OCI-LY3 (cell line): ENCODE results near the gene AMOTL1.

Experiments
- H2AFZ ChIP-seq: fragments of 200-600, 300-600 bp; shearing (Covaris generic); 2 replicates; pipeline ENCODE4 v1.6.0; 2014; ENCODE audit warnings: antibody characterized with exemption, low read depth, low read length
- H3K27ac ChIP-seq: fragments of 200-600, 300-600 bp; sonication (generic); 2 replicates; pipeline ENCODE4 v1.5.1; 2014; ENCODE audit warnings: mild to moderate bottlenecking, low read length, moderate library complexity, mixed read lengths
- H3K27me3 ChIP-seq: fragments of 200-600, 300-600 bp; sonication (generic); 2 replicates; pipeline ENCODE4 v1.6.1; 2014; ENCODE audit warnings: low read depth, low read length, mixed read lengths
- H3K36me3 ChIP-seq: fragments of 200-600, 300-600 bp; sonication (generic); replicated peaks from 2 replicates; pipeline ENCODE3; 2014; ENCODE audit warnings: low read depth, low read length, mixed read lengths
- H3K4me1 ChIP-seq: fragments of 300-600, 200-600 bp; sonication (generic); 2 replicates; pipeline ENCODE4 v1.6.1; 2014; ENCODE audit warnings: low read length, mixed read lengths
- H3K4me2 ChIP-seq: fragments of 200-600, 300-600 bp; sonication (generic); 2 replicates; pipeline ENCODE4 v1.6.1; 2014; ENCODE audit warnings: low read length, mixed read lengths
- H3K4me3 ChIP-seq: fragments of 300-600, 200-600 bp; sonication (generic); 2 replicates; pipeline ENCODE4 v1.5.1; 2014; ENCODE audit warnings: antibody characterized with exemption, mild to moderate bottlenecking, low read length, moderate library complexity
- H3K79me2 ChIP-seq: fragments of 300-600, 200-600 bp; shearing (Covaris generic); 2 replicates; pipeline ENCODE4 v1.6.1; 2014; ENCODE audit warnings: mild to moderate bottlenecking, low read length, mixed read lengths
- H3K9ac ChIP-seq: fragments of 300-600, 200-600 bp; shearing (Covaris generic); 2 replicates; pipeline ENCODE4 v1.6.0; 2014; ENCODE audit warnings: mild to moderate bottlenecking, low read length, moderate library complexity
- H3K9me3 ChIP-seq: fragments of 200-600, 300-600 bp; shearing (Covaris generic); 2 replicates; pipeline ENCODE4 v1.6.1; 2014; ENCODE audit warnings: low read length, mixed read lengths; ENCODE audit not compliant: insufficient read depth
- H4K20me1 ChIP-seq: fragments of 200-600, 300-600 bp; sonication (generic); 2 replicates; pipeline ENCODE4 v1.6.1; 2016; ENCODE audit warnings: low read length, mixed read lengths; ENCODE audit not compliant: insufficient read depth
- EZH2phosphoT487 ChIP-seq: fragments of 200-600 bp; shearing (Covaris generic); IDR thresholded peaks from 2 replicates; pipeline ENCODE4 v1.6.1; 2018; ENCODE audit warnings: antibody characterized with exemption, mixed run types, low read depth
- TF ChIP-seq, protein P1 (sequence below): fragments of 200-600, 300-600 bp; sonication (generic); IDR thresholded peaks from 2 replicates; pipeline ENCODE4 v1.5.1; 2014; ENCODE audit warnings: antibody characterized with exemption, low read length, low read depth

The AMOTL1 gene

GRCh38 chr11:94780432-94780831 is 12.3 kb downstream of the AMOTL1 start:
- Histone ChIP-seq H3K9me3 (no peaks in the 10 kb centered on the region), H2AFZ (no peak overlapping the region), H3K27ac (no peak overlapping the region), H3K4me3 (no peak overlapping the region), H3K4me1 (no peaks in the 10 kb centered on the region), H4K20me1 (peaks cover 69% of the 10 kb centered on the region), H3K27me3 (no peaks in the 10 kb centered on the region), H3K9ac (no peak overlapping the region), H3K79me2 (peaks cover 94% of the 10 kb centered on the region), H3K4me2 (no peak overlapping the region), H3K36me3 (no peaks in the 10 kb centered on the region)
- TF ChIP-seq EZH2phosphoT487 = no peak
- TF ChIP-seq, protein P1, sequence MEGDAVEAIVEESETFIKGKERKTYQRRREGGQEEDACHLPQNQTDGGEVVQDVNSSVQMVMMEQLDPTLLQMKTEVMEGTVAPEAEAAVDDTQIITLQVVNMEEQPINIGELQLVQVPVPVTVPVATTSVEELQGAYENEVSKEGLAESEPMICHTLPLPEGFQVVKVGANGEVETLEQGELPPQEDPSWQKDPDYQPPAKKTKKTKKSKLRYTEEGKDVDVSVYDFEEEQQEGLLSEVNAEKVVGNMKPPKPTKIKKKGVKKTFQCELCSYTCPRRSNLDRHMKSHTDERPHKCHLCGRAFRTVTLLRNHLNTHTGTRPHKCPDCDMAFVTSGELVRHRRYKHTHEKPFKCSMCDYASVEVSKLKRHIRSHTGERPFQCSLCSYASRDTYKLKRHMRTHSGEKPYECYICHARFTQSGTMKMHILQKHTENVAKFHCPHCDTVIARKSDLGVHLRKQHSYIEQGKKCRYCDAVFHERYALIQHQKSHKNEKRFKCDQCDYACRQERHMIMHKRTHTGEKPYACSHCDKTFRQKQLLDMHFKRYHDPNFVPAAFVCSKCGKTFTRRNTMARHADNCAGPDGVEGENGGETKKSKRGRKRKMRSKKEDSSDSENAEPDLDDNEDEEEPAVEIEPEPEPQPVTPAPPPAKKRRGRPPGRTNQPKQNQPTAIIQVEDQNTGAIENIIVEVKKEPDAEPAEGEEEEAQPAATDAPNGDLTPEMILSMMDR = no peak

GRCh38 chr11:94781837-94782236 is 13.7 kb downstream of the AMOTL1 start:
- Histone ChIP-seq H3K9ac (no peak overlapping the region), H3K36me3 (no peaks in the 10 kb centered on the region), H2AFZ (no peak overlapping the region), H3K4me3 (no peak overlapping the region), H3K9me3 (no peaks in the 10 kb centered on the region), H3K79me2 (peaks cover 88% of the 10 kb centered on the region), H4K20me1 (peaks cover 61% of the 10 kb centered on the region), H3K27me3 (no peaks in the 10 kb centered on the region), H3K4me2 (no peak overlapping the region), H3K4me1 (0 out of 2 replicates have a peak, but pooled peaks cover 3% of the 10 kb centered on the region), H3K27ac (no peak overlapping the region)
- TF ChIP-seq, protein P1 = no peak
- TF ChIP-seq EZH2phosphoT487 = no peak

DNA sequence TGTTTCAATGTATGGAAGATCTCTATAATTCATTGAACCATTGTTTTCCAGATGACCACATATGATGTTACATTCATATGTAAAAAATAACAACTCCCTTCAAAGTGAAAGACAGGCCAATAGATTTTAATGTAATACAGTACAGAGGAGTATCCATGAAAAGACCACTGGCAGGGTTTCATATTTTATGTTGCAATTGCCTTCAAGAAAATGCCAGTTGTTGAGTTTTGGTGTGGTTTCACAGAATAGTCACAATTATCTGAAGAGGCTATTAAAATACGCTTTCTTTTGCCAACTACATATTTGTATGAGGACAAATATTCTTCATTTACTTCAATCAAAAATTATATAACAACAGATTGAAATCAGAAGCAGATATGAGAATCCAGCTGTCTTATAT is 14.3 kb downstream of the AMOTL1 start:
- Histone ChIP-seq H3K9ac (no peak overlapping the region), H3K4me1 (0 out of 2 replicates have a peak, but pooled peaks cover 3% of the 10 kb centered on the region), H3K27me3 (no peaks in the 10 kb centered on the region), H3K79me2 (peaks cover 87% of the 10 kb centered on the region), H2AFZ (no peak overlapping the region), H3K27ac (no peak overlapping the region), H3K4me3 (no peak overlapping the region), H3K4me2 (no peak overlapping the region), H3K9me3 (no peaks in the 10 kb centered on the region), H3K36me3 (no peaks in the 10 kb centered on the region), H4K20me1 (peaks cover 61% of the 10 kb centered on the region)
- TF ChIP-seq EZH2phosphoT487 = no peak
- TF ChIP-seq, protein P1 = no peak

- TF ChIP-seq EZH2phosphoT487 = no peak
- TF ChIP-seq, protein P1 = no peak
- Histone ChIP-seq H3K4me3 (no peak overlapping the region), H3K27ac (no peak overlapping the region), H3K9me3 (no peaks in the 10 kb centered on the region), H3K4me2 (no peak overlapping the region), H3K27me3 (no peaks in the 10 kb centered on the region), H2AFZ (no peak overlapping the region), H3K36me3 (no peaks in the 10 kb centered on the region), H4K20me1 (peaks cover 52% of the 10 kb centered on the region), H3K9ac (no peak overlapping the region), H3K79me2 (peaks cover 84% of the 10 kb centered on the region), H3K4me1 (0 out of 2 replicates have a peak, but pooled peaks cover 3% of the 10 kb centered on the region)
These were observed 16.7 kb downstream of the AMOTL1 start for GRCh38 chr11:94784884-94785283.
